ENCODE data around the gene GSTM5. TPM values are rescaled to one million over a fixed set of nuclear protein-coding genes. Genes with fewer than 3 reads are reported as not detected.

Gene GSTM5
- total and polyA plus RNA-seq, 2 of the 8 experiments (the other 6 are each of a cell fraction or from before 2014, with no cell fraction given): 0.24 to 0.89 TPM

DNA sequence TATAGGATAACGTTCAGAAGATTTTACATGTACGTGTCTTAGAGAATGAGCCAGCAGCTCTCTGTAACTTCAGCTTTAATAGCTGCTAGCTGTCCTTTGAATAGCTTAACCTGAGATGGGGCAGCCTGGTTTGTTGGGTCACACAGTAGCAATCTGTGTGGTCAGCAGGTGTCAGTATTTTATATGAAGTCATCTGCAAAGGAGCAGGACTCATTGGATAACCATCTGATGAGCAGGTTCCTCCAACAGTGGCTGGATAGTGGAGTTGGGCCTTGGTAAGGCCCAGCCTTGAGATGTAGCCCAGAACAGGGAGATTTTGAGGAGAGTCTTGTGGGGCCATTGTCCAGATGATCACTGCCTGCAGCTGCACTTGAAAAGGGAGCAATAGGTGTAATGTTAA lies 6.4 kb downstream of the GSTM5 start:
- Histone ChIP-seq H3K36me3 (ENCODE audit: control insufficient read depth in 2 of 4, insufficient read depth in 4 of 4, low read length in 3 of 4) (no peaks in the 10 kb centered on the region), H3K23ac (ENCODE audit: insufficient read length) (no peak overlapping the region), H3K56ac (replicated peaks; ENCODE audit: insufficient read length, low read depth, low read length) (no peak overlapping the region), H3K4me3 (ENCODE audit: extremely low read depth in 1 of 4, insufficient read depth in 2 of 4, low read depth in 3 of 4, low read length in 4 of 4) (no peak overlapping the region), H3K4me1 (replicated peaks in 1 of 4; ENCODE audit: control insufficient read depth in 3 of 4, insufficient read depth in 4 of 4, low read length in 3 of 4) (no peaks in the 10 kb centered on the region), H3K79me2 (ENCODE audit: control insufficient read depth in 1 of 2, insufficient read depth in 2 of 2, low read length in 2 of 2) (no peaks in the 10 kb centered on the region), H3K27me3 (replicated peaks in 1 of 4; ENCODE audit: control insufficient read depth in 3 of 4, extremely low read depth in 1 of 4, insufficient read depth in 3 of 4, low read length in 3 of 4) (no peaks in the 10 kb centered on the region), H2AK5ac (ENCODE audit: low read depth, low read length) (no peak overlapping the region), H2BK120ac (replicated peaks; ENCODE audit: low read depth, low read length) (no peak overlapping the region), H3K23me2 (ENCODE audit: low read depth, low read length) (no peaks in the 10 kb centered on the region), H3K27ac (ENCODE audit: low read depth, low read length) (no peak overlapping the region), H3K18ac (ENCODE audit: extremely low read depth, low read length) (no peak overlapping the region), H2BK12ac (ENCODE audit: low read depth, low read length) (no peak overlapping the region), H3K4ac (replicated peaks; ENCODE audit: insufficient read length, low read depth, low read length) (no peak overlapping the region), H3K79me1 (ENCODE audit: low read depth, low read length) (no peaks in the 10 kb centered on the region), H4K91ac (replicated peaks; ENCODE audit: insufficient read length, low read length) (no peak overlapping the region), H2BK5ac (ENCODE audit: low read depth, low read length) (no peak overlapping the region), H4K5ac (ENCODE audit: insufficient read length, low read depth, low read length) (no peak overlapping the region), H2BK15ac (ENCODE audit: low read length) (no peak overlapping the region), H2AFZ (ENCODE audit: low read length) (no peak overlapping the region), H3K9me3 (ENCODE audit: insufficient read depth in 2 of 2, low read depth in 1 of 2, low read length in 1 of 2) (no peaks in the 10 kb centered on the region), H3K9ac (replicated peaks in 1 of 4; ENCODE audit: extremely low read depth in 1 of 4, low read depth in 3 of 4, low read length in 3 of 4) (no peak overlapping the region), H3K4me2 (ENCODE audit: insufficient read depth in 1 of 2, low read depth in 2 of 2, low read length in 2 of 2) (no peak overlapping the region), H2BK20ac (ENCODE audit: low read length) (no peak overlapping the region), H4K8ac (ENCODE audit: extremely low read depth, insufficient read depth, low read length) (no peak overlapping the region), H4K20me1 (replicated peaks in 1 of 2; ENCODE audit: control insufficient read depth in 1 of 2, insufficient read depth in 2 of 2, low read length in 2 of 2) (no peaks in the 10 kb centered on the region), H3K14ac (ENCODE audit: insufficient read length) (no peak overlapping the region)
- no peak for FAIRE-seq
- TF ChIP-seq SIN3A (conservative IDR thresholded peaks at IDR 0.05 in 1 of 2, IDR thresholded peaks at IDR 0.05 in 1 of 2; ENCODE audit: low read depth in 1 of 2, low read length in 2 of 2): no peak
- TF ChIP-seq, protein P1, sequence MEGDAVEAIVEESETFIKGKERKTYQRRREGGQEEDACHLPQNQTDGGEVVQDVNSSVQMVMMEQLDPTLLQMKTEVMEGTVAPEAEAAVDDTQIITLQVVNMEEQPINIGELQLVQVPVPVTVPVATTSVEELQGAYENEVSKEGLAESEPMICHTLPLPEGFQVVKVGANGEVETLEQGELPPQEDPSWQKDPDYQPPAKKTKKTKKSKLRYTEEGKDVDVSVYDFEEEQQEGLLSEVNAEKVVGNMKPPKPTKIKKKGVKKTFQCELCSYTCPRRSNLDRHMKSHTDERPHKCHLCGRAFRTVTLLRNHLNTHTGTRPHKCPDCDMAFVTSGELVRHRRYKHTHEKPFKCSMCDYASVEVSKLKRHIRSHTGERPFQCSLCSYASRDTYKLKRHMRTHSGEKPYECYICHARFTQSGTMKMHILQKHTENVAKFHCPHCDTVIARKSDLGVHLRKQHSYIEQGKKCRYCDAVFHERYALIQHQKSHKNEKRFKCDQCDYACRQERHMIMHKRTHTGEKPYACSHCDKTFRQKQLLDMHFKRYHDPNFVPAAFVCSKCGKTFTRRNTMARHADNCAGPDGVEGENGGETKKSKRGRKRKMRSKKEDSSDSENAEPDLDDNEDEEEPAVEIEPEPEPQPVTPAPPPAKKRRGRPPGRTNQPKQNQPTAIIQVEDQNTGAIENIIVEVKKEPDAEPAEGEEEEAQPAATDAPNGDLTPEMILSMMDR (IDR thresholded peaks at IDR 0.05; ENCODE audit: control extremely low read depth in 1 of 3, insufficient read depth in 1 of 3, low read depth in 1 of 3, low read length in 3 of 3): peak in 1 of 3 experiments; percentile 10; a peak in 1 of 4 replicates
- peak; percentile 29 to 50 for TF ChIP-seq RAD21 (IDR thresholded peaks at IDR 0.05 in 1 of 2, conservative IDR thresholded peaks at IDR 0.05 in 1 of 2; ENCODE audit: low read depth in 2 of 2, low read length in 2 of 2)
- WGBS, 2 experiments (ENCODE audit: extremely low coverage in 1 of 2, insufficient coverage in 1 of 2, insufficient read length in 1 of 2, insufficient replicate concordance in 2 of 2, low coverage in 1 of 2, low lambda C conversion rate in 2 of 2, missing lambda C conversion rate in 1 of 2): 90% methylated on average over 2 of the region's 2 CpGs; no CpG with 5 or more reads in 1 of the 2 experiments
- CTCF ChIA-PET (ENCODE audit: partially characterized antibody): interaction anchor here (0.6 to 7.4 kb wide), 14 partner anchors 10 to 196 kb away, joined by 3 to 51 read pairs (median 4); partner anchors contain the start of gene GSTM1
- no peak for DNase-seq (ENCODE audit: low read depth in 1 of 2, low spot score in 2 of 2)
- POLR2A ChIA-PET (ENCODE audit: partially characterized antibody): no interaction called here

Measured in H1 (cell line).